A549 (cell line): ENCODE measurements around the gene SRD5A3. TPM values are rescaled to one million over a fixed set of nuclear protein-coding genes. Genes with fewer than 3 reads are reported as not detected.
"Not testable (repeated sequence)": the region's sequence is repeated elsewhere in the genome, so short reads cannot be mapped to it uniquely, and the experiment has no call there.

Experiments used
- ATAC-seq, 2 experiments: fragments of 200-7000 bp in 1 of 2; fragments of >200 bp in 1 of 2; cut with Nextera tagmentation in 1 of 2; cut with Tn5 transposase in 1 of 2; 3 replicates each; pipeline versions ENCODE4 v1.8.0 to v1.9.1; 2018 to 2020; ENCODE audit warnings: mild to moderate bottlenecking in 1 of 2, moderate library complexity in 1 of 2
- CTCF ChIA-PET: fragments of 300-600 bp; sonication (Branson Sonifier 250); formaldehyde crosslinking; extraction: SDS; loops from one replicate; lab custom pipeline; 2021; ENCODE audit warnings: antibody characterized with exemption, inconsistent platforms; lab: Yijun Ruan, JAX
- POLR2A ChIA-PET: fragments of 350-600 bp; formaldehyde crosslinking; extraction: SDS; loops from one replicate; lab custom pipeline; 2021; ENCODE audit warnings: antibody characterized with exemption, inconsistent platforms; lab: Yijun Ruan, JAX
- DNase-seq, 2 experiments: peaks; one replicate each; pipeline versions ENCODE4 v3.0.0 to v3.0.0-alpha.2; 2011 to 2016; ENCODE audit warnings: low read depth in 1 of 2, low spot score in 1 of 2
- FAIRE-seq: peaks from 2 replicates; lab custom pipeline; 2011; peaks lifted over from hg19 to GRCh38; lab: Jason Lieb, UNC
- H3K27ac ChIP-seq, 2 experiments: fragments of >200 bp; sonication (Bioruptor Twin); formaldehyde crosslinking; 3 replicates each; pipeline ENCODE4 v1.5.1; 2016 to 2017
- H3K4me1 ChIP-seq: fragments of >200 bp; sonication (Bioruptor Twin); formaldehyde crosslinking; 3 replicates; pipeline ENCODE4 v1.6.1; 2016
- H3K4me2 ChIP-seq: fragments of >200 bp; sonication (Bioruptor Twin); formaldehyde crosslinking; 3 replicates; pipeline ENCODE4 v1.6.1; 2016
- H3K4me3 ChIP-seq: fragments of >200 bp; sonication (Bioruptor Twin); formaldehyde crosslinking; 3 replicates; pipeline ENCODE4 v1.5.1; 2016
- H3K9me3 ChIP-seq: fragments of >200 bp; sonication (Bioruptor Twin); formaldehyde crosslinking; 3 replicates; pipeline ENCODE4 v1.6.1; 2016
- ATOH8 ChIP-seq: fragments of 250-450 bp; sonication (Bioruptor Pico); IDR thresholded peaks from 2 replicates; pipeline ENCODE4 v1.5.0; 2020; ENCODE audit warnings: low read depth, mild to moderate bottlenecking, moderate library complexity
- BHLHE40 ChIP-seq: IDR thresholded peaks from 2 replicates; pipeline ENCODE4 v1.6.1; 2012; ENCODE audit warnings: low read depth, low read length, inconsistent platforms
- CBX2 ChIP-seq: fragments of 200-600 bp; sonication (generic); IDR thresholded peaks from 2 replicates; pipeline ENCODE4 v1.6.1; 2016; ENCODE audit warnings: low read depth, mild to moderate bottlenecking, borderline replicate concordance
- CHD2 ChIP-seq: fragments of 150-350 bp; IDR thresholded peaks from 2 replicates; pipeline ENCODE4 v1.6.1; 2014; ENCODE audit warnings: low read length; ENCODE audit not compliant: partially characterized antibody
- CHD4 ChIP-seq: fragments of 200-600 bp; sonication (generic); IDR thresholded peaks from 2 replicates; pipeline ENCODE4 v1.6.1; 2016; ENCODE audit warnings: antibody characterized with exemption, mild to moderate bottlenecking, borderline replicate concordance
- EHMT2 ChIP-seq: fragments of 200-600 bp; sonication (generic); IDR thresholded peaks from 2 replicates; pipeline ENCODE4 v1.6.1; 2016; ENCODE audit warnings: antibody characterized with exemption, low read depth, mild to moderate bottlenecking, moderate library complexity
- HES2 ChIP-seq: fragments of >200 bp; sonication (Bioruptor Twin); formaldehyde crosslinking; IDR thresholded peaks from 2 replicates; pipeline ENCODE4 v1.6.1; 2016
- HOXB13 ChIP-seq: fragments of 250-450 bp; sonication (Bioruptor Pico); IDR thresholded peaks from 2 replicates; pipeline ENCODE4 v1.5.0; 2020; ENCODE audit warnings: low read depth, mild to moderate bottlenecking, moderate library complexity
- KDM5A ChIP-seq: fragments of 200-600 bp; sonication (generic); IDR thresholded peaks from 2 replicates; pipeline ENCODE4 v1.6.1; 2016; ENCODE audit warnings: antibody characterized with exemption, mild to moderate bottlenecking
- NFE2L2 ChIP-seq: fragments of 150-350 bp; conservative IDR thresholded peaks from 2 replicates; pipeline ENCODE4 v1.6.1; 2014; ENCODE audit warnings: low read length
- NR3C1 ChIP-seq: fragments of >200 bp; sonication (Bioruptor Twin); formaldehyde crosslinking; IDR thresholded peaks from 3 replicates; pipeline ENCODE4 v1.6.1; 2017
- PHF8 ChIP-seq: fragments of 200-600 bp; sonication (generic); IDR thresholded peaks from 2 replicates; pipeline ENCODE4 v1.6.1; 2016; ENCODE audit warnings: low read depth, mild to moderate bottlenecking, antibody characterized with exemption, moderate library complexity, borderline replicate concordance
- RARB ChIP-seq: fragments of 250-450 bp; sonication (Bioruptor Pico); IDR thresholded peaks from 2 replicates; pipeline ENCODE4 v1.8.0; 2021; ENCODE audit warnings: mild to moderate bottlenecking, moderate library complexity
- RCOR1 ChIP-seq: fragments of 150-350 bp; IDR thresholded peaks from 2 replicates; pipeline ENCODE4 v1.6.1; 2014; ENCODE audit warnings: antibody characterized with exemption, low read length, low read depth
- RFX5 ChIP-seq: fragments of 450-650 bp; IDR thresholded peaks from 2 replicates; pipeline ENCODE4 v1.7.1; 2014; ENCODE audit warnings: antibody characterized with exemption, mild to moderate bottlenecking, moderate library complexity
- SREBF2 ChIP-seq: fragments of 450-650 bp; IDR thresholded peaks from 2 replicates; pipeline ENCODE4 v1.6.1; 2014; ENCODE audit warnings: mild to moderate bottlenecking, moderate library complexity
- TP53 ChIP-seq: fragments of 250-450 bp; sonication (Bioruptor Pico); IDR thresholded peaks from 2 replicates; pipeline ENCODE4 v1.5.0; 2021; ENCODE audit warnings: mild to moderate bottlenecking, moderate library complexity
- ZC3H11A ChIP-seq: fragments of 450-650 bp; IDR thresholded peaks from 2 replicates; pipeline ENCODE4 v1.6.1; 2014; ENCODE audit warnings: antibody characterized with exemption, mild to moderate bottlenecking
- ZFP36 ChIP-seq: fragments of 450-650 bp; IDR thresholded peaks from 2 replicates; pipeline ENCODE4 v1.6.1; 2014; ENCODE audit warnings: borderline replicate concordance; ENCODE audit not compliant: partially characterized antibody
- WGBS: methylation state at CpG from one replicate; pipeline ENCODE4 v1.1.6; 2017; ENCODE audit errors: missing lambda C conversion rate; 5-methylcytosine and 5-hydroxymethylcytosine counted together
- polyA plus RNA-seq, 4 experiments: library from polyadenylated mRNA; depleted of rRNA in 3 of 4; stranded (reverse); fragments of >200 nt; fragmentation: RNase III in 1 of 4; extraction: RNeasy Plus Mini Kit Qiagen cat#74134 plus additional on column Dnase treatment in 1 of 4; gene quantifications; 2 replicates in 3 of 4; 3 replicates in 1 of 4; pipeline ENCODE4 v1.2.3, GENCODE V29; 2011 to 2017

The SRD5A3 gene
- polyA plus RNA-seq, 2 of the 4 experiments (the other 2 are of a cell fraction), result 5.9 to 11.1 TPM

- TF ChIP-seq NR3C1, result no peak
- TF ChIP-seq CHD4, result no peak
- TF ChIP-seq PHF8, result no peak
- no peak for ATAC-seq
- no peak overlapping the region for H3K27ac ChIP-seq
- DNase-seq, result no peak
- H3K9me3 ChIP-seq, result no peaks in the 10 kb centered on the region
- no peak for FAIRE-seq
- CTCF ChIA-PET, result interaction anchor here (1.4 to 1.9 kb wide), 2 partner anchors 9 to 13 kb away, joined by 4 to 7 read pairs; partner anchors contain the start of gene SRD5A3
- POLR2A ChIA-PET, result no interaction called here
- peaks cover 21% of the 10 kb centered on the region for H3K4me1 ChIP-seq
- 87% methylated on average over 8 of the region's 8 CpGs for WGBS
- no peak overlapping the region for H3K4me3 ChIP-seq
- H3K4me2 ChIP-seq, result no peak overlapping the region
These were observed 13.4 kb downstream of the SRD5A3 start for GRCh38 chr4:55359397-55359916.

GRCh38 chr4:55362938-55363337, 16.9 kb downstream of the SRD5A3 start:
- POLR2A ChIA-PET, H3K4me3 ChIP-seq, DNase-seq, H3K27ac ChIP-seq, H3K9me3 ChIP-seq, ATAC-seq, FAIRE-seq, H3K4me1 ChIP-seq, H3K4me2 ChIP-seq: not testable (repeated sequence)
- CTCF ChIA-PET, result interaction anchor here (0.7 to 1.1 kb wide), 2 partner anchors 17 to 1563 kb away, joined by 3 read pairs; partner anchors contain the start of gene SRD5A3
- WGBS, result 91% methylated on average over 7 of the region's 9 CpGs

GRCh38 chr4:55363691-55364351, 17.8 kb downstream of the SRD5A3 start:
- ATAC-seq (no peak), DNase-seq (no peak), FAIRE-seq (no peak)
- Histone ChIP-seq H3K27ac (no peak overlapping the region), H3K4me2 (no peak overlapping the region), H3K4me1 (peaks cover 4% of the 10 kb centered on the region; the same call in 1 of the 3 replicates), H3K9me3 (no peaks in the 10 kb centered on the region), H3K4me3 (no peak overlapping the region)
- ChIA-PET CTCF (interaction anchor here (1.1 kb wide), 1 partner anchor 18 kb away, joined by 3 read pairs; the partner anchor contains the start of gene SRD5A3), POLR2A (no interaction called here)
- TF ChIP-seq ZFP36 (no peak), KDM5A (no peak), RFX5 (no peak), ZC3H11A (no peak), RCOR1 (no peak), HES2 (no peak)
- 88% methylated on average over 9 of the region's 9 CpGs for WGBS

- Histone ChIP-seq H3K4me2 (no peak overlapping the region), H3K27ac (no peak overlapping the region), H3K4me3 (no peak overlapping the region), H3K4me1 (no peaks in the 10 kb centered on the region), H3K9me3 (no peaks in the 10 kb centered on the region)
- WGBS, result 91% methylated on average over 9 of the region's 9 CpGs
- ChIA-PET POLR2A (no interaction called here), CTCF (no interaction called here)
- FAIRE-seq, result no peak
- TF ChIP-seq CBX2, result no peak
- TF ChIP-seq HOXB13, result no peak
- no peak for TF ChIP-seq TP53 (CRISPR knock-in tag)
- no peak for TF ChIP-seq NFE2L2
- no peak for TF ChIP-seq BHLHE40
- TF ChIP-seq CHD2, result no peak
- no peak for TF ChIP-seq HES2
- no peak for TF ChIP-seq SREBF2
- TF ChIP-seq EHMT2, result no peak
- TF ChIP-seq RARB (CRISPR knock-in tag), result no peak
- TF ChIP-seq ATOH8, result no peak
- TF ChIP-seq ZFP36, result no peak
- no peak for ATAC-seq
- DNase-seq, result no peak
These were observed 18.8 kb downstream of the SRD5A3 start for GRCh38 chr4:55364691-55365344.
